IPS-20b (cell line): Measurements from ENCODE around the gene LRRC18.

ENCODE experiments used
- H3K27ac ChIP-seq: one replicate; pipeline ENCODE4 v1.5.1; 2013; ENCODE audit warnings: low read length
- H3K27me3 ChIP-seq: 2 replicates; pipeline ENCODE4 v1.6.1; 2013; ENCODE audit warnings: mild to moderate bottlenecking, low read length, inconsistent platforms; ENCODE audit not compliant: insufficient read depth
- H3K36me3 ChIP-seq: 2 replicates; pipeline ENCODE4 v1.6.1; 2013; ENCODE audit warnings: low read depth, mild to moderate bottlenecking, inconsistent platforms, low read length, moderate library complexity; ENCODE audit not compliant: insufficient read depth
- H3K4me1 ChIP-seq: 2 replicates; pipeline ENCODE4 v1.6.1; 2013; ENCODE audit warnings: mild to moderate bottlenecking, control low read depth, inconsistent platforms, low read length, moderate library complexity; ENCODE audit not compliant: insufficient read depth
- H3K4me3 ChIP-seq: 2 replicates; pipeline ENCODE4 v1.5.1; 2013; ENCODE audit warnings: mild to moderate bottlenecking, low read length, inconsistent platforms
- H3K9ac ChIP-seq: 2 replicates; pipeline ENCODE4 v1.6.1; 2013; ENCODE audit warnings: low read depth, mild to moderate bottlenecking, inconsistent platforms, low read length, moderate library complexity
- H3K9me3 ChIP-seq: 2 replicates; pipeline ENCODE4 v1.6.1; 2013; ENCODE audit warnings: mild to moderate bottlenecking, low read depth, low read length, inconsistent platforms; ENCODE audit not compliant: insufficient read depth

The LRRC18 gene

DNA sequence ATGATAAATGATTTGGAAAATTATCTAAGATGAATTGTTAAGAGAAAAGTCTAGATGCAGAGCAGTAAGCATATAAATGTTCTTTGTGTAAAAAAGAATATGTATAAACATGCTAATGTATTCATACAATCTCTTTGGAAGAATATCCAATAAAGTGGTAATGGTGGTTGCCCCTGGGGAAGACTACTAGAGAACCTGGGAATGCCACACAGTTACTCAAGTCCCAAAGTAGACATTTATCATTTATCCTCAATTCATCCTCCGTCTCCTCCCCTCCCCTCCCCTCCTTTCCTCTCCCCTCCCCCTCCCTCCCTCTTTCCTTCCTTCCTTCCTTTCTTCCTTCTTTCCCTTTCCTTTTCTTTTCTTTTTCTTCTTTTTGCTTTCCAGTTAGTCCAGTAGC is 51.7 kb downstream of the LRRC18 start:
- Histone ChIP-seq H3K36me3 (no peaks in the 10 kb centered on the region), H3K27ac (no peak overlapping the region), H3K27me3 (no peaks in the 10 kb centered on the region), H3K4me1 (no peaks in the 10 kb centered on the region), H3K9me3 (no peaks in the 10 kb centered on the region), H3K4me3 (no peak overlapping the region), H3K9ac (no peak overlapping the region)

DNA sequence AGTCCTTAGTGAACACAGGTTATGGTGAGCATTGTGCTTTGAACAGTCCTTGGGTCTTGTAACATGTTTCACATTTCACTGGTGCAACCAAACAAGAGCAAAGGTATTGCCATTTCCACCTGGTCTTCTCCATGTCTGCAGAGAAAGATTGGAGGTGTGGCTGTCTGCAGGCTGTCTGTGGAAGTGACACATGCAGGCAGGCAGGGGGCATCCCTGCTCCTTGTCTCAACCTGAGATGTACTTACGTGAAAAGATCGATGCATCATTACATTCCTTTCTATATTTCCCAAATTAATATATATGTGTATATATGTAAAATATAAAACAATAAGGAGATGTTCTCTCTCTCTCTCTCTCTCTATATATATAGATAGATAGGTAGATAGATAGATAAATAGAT is 54.3 kb downstream of the LRRC18 start:
- Histone ChIP-seq H3K4me3 (no peak overlapping the region), H3K9ac (no peak overlapping the region), H3K9me3 (no peaks in the 10 kb centered on the region), H3K27ac (no peak overlapping the region), H3K27me3 (no peaks in the 10 kb centered on the region), H3K36me3 (no peaks in the 10 kb centered on the region), H3K4me1 (peaks cover 2% of the 10 kb centered on the region; the same call in 1 of the 2 replicates)

DNA sequence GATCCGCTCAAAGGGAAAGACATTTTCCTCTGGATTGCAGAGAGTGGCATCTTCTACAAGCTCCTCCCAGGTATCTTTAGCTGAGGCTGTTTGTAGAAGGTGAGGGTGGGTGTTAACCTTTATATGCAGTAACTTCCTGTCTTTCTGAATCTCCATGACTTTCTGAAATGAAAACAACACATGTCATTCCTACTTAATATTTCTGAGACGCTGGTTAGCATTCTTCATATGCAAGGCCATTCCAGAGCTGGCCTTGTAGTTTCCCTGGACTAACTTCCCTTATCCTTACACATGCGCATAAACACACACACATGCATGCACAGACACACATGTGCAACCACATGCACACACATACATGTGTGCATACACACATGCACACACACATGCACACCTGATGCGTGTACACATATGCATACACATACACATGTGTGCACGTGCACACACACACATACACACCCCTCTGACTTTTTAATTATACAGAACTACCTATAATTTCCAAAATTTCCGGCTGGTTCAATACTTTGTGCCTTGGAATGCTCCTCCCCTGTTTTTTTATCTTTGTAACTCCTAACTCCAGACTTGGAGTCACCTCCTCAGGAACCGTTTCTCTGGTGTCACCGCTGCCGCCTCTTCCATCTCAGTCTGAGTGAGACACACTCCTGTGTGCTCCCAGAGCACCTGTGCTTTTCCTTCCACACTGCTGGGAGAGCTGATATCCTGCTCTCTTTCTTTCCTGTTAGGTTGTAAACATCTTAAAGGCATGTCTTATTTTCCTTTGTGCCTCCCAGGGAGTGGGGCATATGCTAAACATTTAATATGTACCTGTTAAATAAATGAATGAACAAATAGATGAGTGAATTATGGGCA is 55.2 kb downstream of the LRRC18 start:
- H3K4me3 ChIP-seq: no peak overlapping the region
- H3K9ac ChIP-seq: no peak overlapping the region
- no peaks in the 10 kb centered on the region for H3K9me3 ChIP-seq
- no peaks in the 10 kb centered on the region for H3K27me3 ChIP-seq
- H3K4me1 ChIP-seq: peaks cover 4% of the 10 kb centered on the region; the same call in 1 of the 2 replicates
- no peaks in the 10 kb centered on the region for H3K36me3 ChIP-seq
- H3K27ac ChIP-seq: no peak overlapping the region

DNA sequence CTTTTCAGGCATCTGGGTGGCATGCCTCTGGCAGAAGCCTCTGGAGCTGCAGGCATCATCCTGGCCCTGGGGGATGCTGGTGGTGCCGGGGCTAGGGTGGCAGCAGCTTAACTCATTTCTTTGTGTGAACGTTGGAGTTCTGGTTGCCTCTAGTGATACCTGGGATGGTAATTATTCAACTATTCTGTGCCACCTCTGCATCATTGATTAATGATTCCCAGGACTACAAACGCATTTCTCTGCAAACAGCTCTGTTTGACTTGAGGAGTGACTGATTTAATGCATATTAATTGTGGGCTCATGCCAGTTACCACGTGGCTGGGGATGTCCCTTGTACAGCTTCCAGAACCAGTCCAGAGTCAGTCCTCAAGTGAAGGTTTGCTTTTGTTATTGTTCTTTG is 55.9 kb downstream of the LRRC18 start:
- no peaks in the 10 kb centered on the region for H3K9me3 ChIP-seq
- no peak overlapping the region for H3K4me3 ChIP-seq
- peaks cover 4% of the 10 kb centered on the region; the same call in 1 of the 2 replicates for H3K4me1 ChIP-seq
- H3K27ac ChIP-seq: no peak overlapping the region
- no peaks in the 10 kb centered on the region for H3K36me3 ChIP-seq
- H3K27me3 ChIP-seq: no peaks in the 10 kb centered on the region
- no peak overlapping the region for H3K9ac ChIP-seq

DNA sequence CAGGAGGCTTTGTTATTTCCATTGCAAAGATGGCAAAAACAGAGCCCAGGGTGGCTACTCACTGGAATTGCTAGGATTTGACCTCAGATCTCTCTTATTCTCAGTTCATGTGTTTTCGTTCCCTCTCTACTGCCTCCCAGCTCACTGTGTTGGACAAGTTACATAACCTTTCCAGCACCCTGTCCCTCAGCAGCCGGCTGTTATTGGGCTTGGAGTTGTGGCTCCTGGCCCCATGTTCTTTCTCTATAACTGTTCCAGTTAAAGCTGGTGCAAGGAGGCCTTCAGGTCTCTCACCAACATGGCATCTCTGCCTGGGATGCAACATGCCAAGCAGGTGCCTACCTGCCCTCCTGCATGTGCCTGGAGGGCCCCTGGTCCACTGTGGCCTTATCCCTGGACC is 56.8 kb downstream of the LRRC18 start:
- Histone ChIP-seq H3K36me3 (no peaks in the 10 kb centered on the region), H3K27me3 (no peaks in the 10 kb centered on the region)

DNA sequence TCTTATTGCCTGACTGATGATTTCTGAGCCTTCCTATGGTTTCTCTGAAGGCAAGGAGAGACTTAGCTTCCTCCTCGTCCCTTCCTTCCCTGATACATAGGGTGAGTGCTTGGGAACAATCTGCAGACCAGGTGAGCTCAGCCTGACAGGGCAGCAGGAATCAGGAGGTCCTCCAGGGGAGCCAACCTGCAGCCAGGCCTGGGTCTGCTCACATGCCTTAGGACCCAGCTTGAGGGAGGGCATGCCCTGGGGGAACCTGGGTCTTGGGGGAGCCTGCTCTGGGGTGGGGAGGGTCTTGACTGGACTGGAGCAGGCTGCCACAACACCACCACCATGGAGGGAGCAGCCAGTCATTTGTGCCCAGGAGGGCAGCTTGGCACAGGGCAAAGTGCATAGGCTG is 57.7 kb downstream of the LRRC18 start:
- no peak overlapping the region for H3K9ac ChIP-seq
- no peak overlapping the region for H3K4me3 ChIP-seq
- H3K4me1 ChIP-seq: peaks cover 4% of the 10 kb centered on the region; the same call in 1 of the 2 replicates
- H3K27me3 ChIP-seq: no peaks in the 10 kb centered on the region
- H3K36me3 ChIP-seq: no peaks in the 10 kb centered on the region
- H3K27ac ChIP-seq: no peak overlapping the region
- H3K9me3 ChIP-seq: no peaks in the 10 kb centered on the region

More for the DNA sequence above, 56.8 kb downstream of the LRRC18 start:
- no peak overlapping the region for H3K27ac ChIP-seq
- peaks cover 4% of the 10 kb centered on the region; the same call in 1 of the 2 replicates for H3K4me1 ChIP-seq
- H3K9ac ChIP-seq: no peak overlapping the region
- no peaks in the 10 kb centered on the region for H3K9me3 ChIP-seq
- no peak overlapping the region for H3K4me3 ChIP-seq

DNA sequence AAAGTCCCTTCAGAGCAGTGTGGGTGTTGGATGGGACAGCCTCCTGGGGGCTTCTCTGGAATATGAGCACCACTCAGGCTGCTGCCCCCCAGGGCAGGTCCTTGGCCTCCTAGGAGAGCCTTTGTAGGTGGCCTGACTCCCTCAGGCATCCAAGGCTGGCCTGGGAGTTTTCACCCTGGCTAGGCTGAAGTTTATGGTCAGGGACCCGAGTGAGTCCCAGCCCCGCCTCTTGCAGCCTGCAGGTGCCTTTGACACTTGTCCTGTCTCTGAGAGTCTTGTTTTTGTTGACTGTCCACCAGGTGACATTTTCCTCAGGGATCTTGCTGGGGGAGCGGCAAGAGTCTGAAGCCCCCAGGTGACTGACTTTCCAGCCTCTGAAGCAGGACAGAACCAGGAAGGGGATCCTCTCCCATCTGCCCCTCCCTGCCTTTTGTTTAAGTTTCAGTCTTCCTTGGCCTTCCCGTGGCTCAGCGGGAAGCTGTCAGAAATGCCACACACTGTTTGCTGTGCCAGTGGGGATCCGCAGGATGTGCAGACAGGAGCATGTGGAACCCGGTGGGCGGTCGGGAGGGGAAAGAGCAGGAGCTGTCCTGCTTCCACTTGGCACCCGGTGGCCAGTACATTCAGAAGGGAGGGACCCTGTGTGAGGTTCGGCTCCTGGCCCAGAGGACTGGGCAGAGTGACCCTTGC is 59.5 kb downstream of the LRRC18 start:
- Histone ChIP-seq H3K4me3 (no peak overlapping the region), H3K36me3 (no peaks in the 10 kb centered on the region), H3K27ac (no peak overlapping the region)

DNA sequence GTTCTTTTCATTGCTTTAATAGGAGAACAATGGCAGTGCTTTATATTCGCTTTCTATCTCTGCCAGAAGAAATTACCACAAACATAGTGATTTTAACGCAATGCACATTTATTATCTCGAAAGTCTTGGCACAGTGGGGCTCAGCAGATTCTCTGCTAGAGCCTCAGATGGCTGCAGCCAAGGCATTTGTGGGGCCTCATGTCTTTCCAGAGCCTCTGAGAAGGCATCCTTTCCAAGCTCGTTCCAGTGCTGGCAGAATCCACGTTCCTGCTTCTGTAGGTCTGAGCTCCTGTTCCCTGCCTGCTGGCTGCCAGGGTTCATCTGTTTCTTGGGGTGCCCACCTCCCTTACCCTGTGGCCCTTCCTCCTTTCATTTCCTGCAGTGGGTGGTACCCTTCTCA is 60.2 kb downstream of the LRRC18 start:
- no peaks in the 10 kb centered on the region for H3K27me3 ChIP-seq
- H3K4me3 ChIP-seq: no peak overlapping the region
- H3K9me3 ChIP-seq: no peaks in the 10 kb centered on the region
- no peak overlapping the region for H3K9ac ChIP-seq
- H3K36me3 ChIP-seq: no peaks in the 10 kb centered on the region
- peaks cover 4% of the 10 kb centered on the region; the same call in 1 of the 2 replicates for H3K4me1 ChIP-seq
- no peak overlapping the region for H3K27ac ChIP-seq

More for the DNA sequence above, 59.5 kb downstream of the LRRC18 start:
- Histone ChIP-seq H3K4me1 (peaks cover 4% of the 10 kb centered on the region; the same call in 1 of the 2 replicates), H3K9me3 (no peaks in the 10 kb centered on the region), H3K27me3 (no peaks in the 10 kb centered on the region), H3K9ac (no peak overlapping the region)

DNA sequence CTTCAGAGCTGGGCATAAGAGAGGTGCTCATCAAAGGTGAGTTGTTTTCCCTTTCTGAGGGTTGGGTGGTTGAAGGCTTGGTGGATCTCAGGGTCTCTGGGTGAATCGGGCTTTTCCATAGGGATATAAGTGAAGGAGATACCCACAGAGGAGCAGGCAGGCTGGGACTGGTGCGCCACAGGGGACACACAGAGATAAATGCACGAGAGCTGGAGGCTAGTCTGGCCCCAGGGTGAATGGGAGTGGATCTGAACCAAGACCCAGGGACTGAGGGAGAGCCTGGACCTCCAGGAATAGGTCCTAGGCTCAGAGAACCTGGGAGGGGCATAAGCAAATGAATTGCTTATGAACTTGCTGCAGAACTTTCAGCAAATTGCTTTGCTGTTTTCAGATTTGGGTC is 61.5 kb downstream of the LRRC18 start:
- no peaks in the 10 kb centered on the region for H3K27me3 ChIP-seq
- H3K4me3 ChIP-seq: no peak overlapping the region
- peaks cover 4% of the 10 kb centered on the region; the same call in 1 of the 2 replicates for H3K4me1 ChIP-seq
- no peak overlapping the region for H3K9ac ChIP-seq
- no peaks in the 10 kb centered on the region for H3K36me3 ChIP-seq
- H3K9me3 ChIP-seq: no peaks in the 10 kb centered on the region
- H3K27ac ChIP-seq: no peak overlapping the region

DNA sequence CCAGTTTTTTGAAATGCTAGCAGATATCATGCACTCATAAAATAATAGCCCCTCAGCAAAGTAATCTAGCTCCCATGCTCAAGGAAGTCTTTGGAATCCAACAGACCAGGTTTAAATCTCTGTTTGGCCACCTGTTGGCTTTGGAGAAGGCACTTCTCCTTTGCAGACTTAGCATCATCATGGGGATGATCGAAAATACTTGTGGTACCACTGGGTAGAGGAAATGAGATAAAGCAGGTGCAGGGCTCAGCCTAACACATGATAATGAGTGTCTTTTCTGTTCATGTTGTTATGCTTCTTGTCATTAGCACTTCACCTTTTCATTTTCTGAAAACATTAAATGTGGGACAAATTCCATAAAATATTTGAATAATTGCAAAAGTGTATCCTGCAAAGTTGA is 67.4 kb downstream of the LRRC18 start:
- no peak overlapping the region for H3K9ac ChIP-seq
- H3K27ac ChIP-seq: no peak overlapping the region
- no peaks in the 10 kb centered on the region for H3K36me3 ChIP-seq
- no peaks in the 10 kb centered on the region for H3K27me3 ChIP-seq
- no peaks in the 10 kb centered on the region for H3K9me3 ChIP-seq
- H3K4me3 ChIP-seq: no peak overlapping the region
- no peaks in the 10 kb centered on the region for H3K4me1 ChIP-seq
